HG02759 (cell line): ENCODE measurements around the gene RNF31.
"Not testable (repeated sequence)": the region's sequence is repeated elsewhere in the genome, so short reads cannot be mapped to it uniquely, and the experiment has no call there.

Experiments used
- ATAC-seq: cut with Tn5 transposase; IDR thresholded peaks from one replicate; pipeline ENCODE4 v1.9.1; 2021; ENCODE audit warnings: mild to moderate bottlenecking, moderate library complexity; ENCODE audit not compliant: unreplicated experiment

RNF31 gene

GRCh38 chr14:24146978-24147760 lies at the start of gene RNF31:
Gene RNF31 (plus strand): TSS chr14:24147498. CDS start chr14:24147699, 201 bp downstream.
- peak; percentile 86 for ATAC-seq

GRCh38 chr14:24098229-24098926 lies 48.9 kb upstream of the RNF31 start:
- no peak for ATAC-seq

GRCh38 chr14:24098927-24099813 lies 48.1 kb upstream of the RNF31 start:
- no peak for ATAC-seq

GRCh38 chr14:24100197-24100981 lies 46.9 kb upstream of the RNF31 start:
- no peak for ATAC-seq

GRCh38 chr14:24100982-24101494 lies 46.3 kb upstream of the RNF31 start:
- no peak for ATAC-seq

GRCh38 chr14:24102357-24103048 lies 44.8 kb upstream of the RNF31 start:
- no peak for ATAC-seq

- no peak for ATAC-seq
Measured at GRCh38 chr14:24103451-24103850, 43.8 kb upstream of the RNF31 start.

- ATAC-seq = not testable (repeated sequence)
Measured at GRCh38 chr14:24105609-24106239, 41.6 kb upstream of the RNF31 start.

- no peak for ATAC-seq
Measured at GRCh38 chr14:24106672-24107271, 40.5 kb upstream of the RNF31 start.

- no peak for ATAC-seq
Measured at GRCh38 chr14:24108336-24108874, 38.9 kb upstream of the RNF31 start.

GRCh38 chr14:24110060-24110459 lies 37.2 kb upstream of the RNF31 start:
- ATAC-seq = no peak

- ATAC-seq = no peak
Measured at GRCh38 chr14:24110523-24110922, 36.8 kb upstream of the RNF31 start.

GRCh38 chr14:24113379-24113800 lies 33.9 kb upstream of the RNF31 start:
- ATAC-seq = no peak

GRCh38 chr14:24113801-24114531 lies 33.3 kb upstream of the RNF31 start:
- ATAC-seq = peak; percentile 35

GRCh38 chr14:24114532-24115421 lies 32.5 kb upstream of the RNF31 start, which contains the start of the genes DCAF11 and NRL:
Gene DCAF11 (plus strand): TSS chr14:24114777. CDS start chr14:24115595, 818 bp downstream.
Gene NRL (minus strand): TSS chr14:24114949. CDS start chr14:24082848, 32,101 bp downstream.
- ATAC-seq = peak; percentile 83

GRCh38 chr14:24115422-24116127 lies 31.7 kb upstream of the RNF31 start:
- no peak for ATAC-seq
